ENCODE data around the gene ZBTB43.
"Not testable (repeated sequence)": the region's sequence is repeated elsewhere in the genome, so short reads cannot be mapped to it uniquely, and the experiment has no call there.

ZBTB43 gene

DNA sequence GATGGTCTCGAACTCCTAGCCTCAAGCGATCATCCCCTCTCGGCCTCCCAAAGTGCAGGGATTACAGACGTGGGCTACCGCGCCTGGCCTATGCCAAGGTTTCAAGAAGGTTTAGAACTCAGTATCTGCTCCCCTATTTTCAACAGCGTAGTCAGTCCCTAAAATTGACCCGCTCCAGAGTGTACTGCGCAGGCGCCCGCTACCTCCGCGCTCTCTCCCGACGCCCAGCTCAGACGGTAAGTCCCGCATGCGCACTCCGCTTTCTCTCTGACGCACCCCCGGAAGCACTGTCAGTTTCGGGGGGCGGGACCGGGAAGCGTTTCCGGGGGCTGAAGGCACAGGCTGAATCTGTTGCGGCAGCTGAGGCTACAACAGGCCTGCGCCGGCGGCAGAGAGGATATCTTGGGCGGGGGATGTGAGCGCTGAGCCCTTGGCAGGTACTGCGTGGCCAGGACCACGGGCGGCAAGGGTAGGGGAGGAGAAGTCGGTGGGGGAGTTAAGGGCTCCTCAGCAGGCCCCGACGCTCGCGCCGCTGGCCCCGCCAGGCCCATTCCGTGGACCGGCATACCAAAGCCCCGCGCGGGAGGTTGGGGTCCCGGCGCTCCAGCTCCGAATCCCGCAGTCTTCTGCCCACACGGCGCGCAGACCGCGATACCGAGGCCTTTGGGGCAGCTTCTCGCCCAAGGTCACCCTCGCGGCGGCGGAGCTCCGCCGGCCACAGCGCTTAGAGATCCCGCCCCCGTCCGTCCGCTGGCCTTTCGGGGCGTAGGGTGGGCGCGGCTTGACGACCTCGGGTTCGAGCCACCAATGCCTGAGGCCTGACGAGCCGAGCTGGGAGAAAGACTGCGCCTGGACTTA is at the start of gene ZBTB43:
Gene ZBTB43 (plus strand): TSS at position 345 of the 858 bp plus-strand sequence. CDS start 27,470 bp downstream, outside the sequence.
- DNase-seq (ENCODE audit: low read depth), result peak; percentile 80
- peak within 1 kb of the TSS; percentile 90 for H3K4me3 ChIP-seq (ENCODE audit: low read depth, low read length)

DNA sequence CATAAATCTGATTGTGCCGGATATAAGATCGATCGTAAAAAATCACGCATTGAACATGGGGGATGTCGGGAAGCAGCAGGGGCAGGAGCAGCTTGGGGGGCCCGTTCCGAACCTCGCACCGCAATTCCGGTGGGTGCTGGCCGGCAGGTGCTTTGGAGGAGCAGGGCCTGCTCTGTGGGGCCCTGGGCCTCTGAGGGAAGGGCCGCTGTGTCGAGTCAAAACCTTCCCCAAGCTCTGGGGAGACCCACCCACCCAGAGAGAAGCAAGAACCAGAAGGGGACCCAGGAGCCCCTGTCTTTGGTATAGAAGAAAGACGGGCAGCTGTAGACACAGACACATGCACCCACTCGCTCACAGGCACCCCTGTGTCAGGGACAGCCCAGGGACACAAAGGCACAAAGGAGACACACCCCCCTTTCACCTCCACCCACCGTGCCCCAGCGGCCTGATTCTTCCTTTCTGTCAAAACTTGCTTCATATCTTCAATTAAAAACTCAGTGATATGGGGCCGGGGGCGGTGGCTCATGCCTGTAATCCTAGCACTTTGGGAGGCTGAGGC is 49.4 kb upstream of the ZBTB43 start:
- DNase-seq (ENCODE audit: low read depth), result no peak

GRCh38 chr9:126756238-126756637 is 48.6 kb upstream of the ZBTB43 start:
- H3K4me3 ChIP-seq (ENCODE audit: low read depth, low read length), result no peak overlapping the region
- no peak for DNase-seq (ENCODE audit: low read depth)

More for the DNA sequence above, 49.4 kb upstream of the ZBTB43 start:
- no peak overlapping the region for H3K4me3 ChIP-seq (ENCODE audit: low read depth, low read length)

GRCh38 chr9:126756876-126757415 is 47.9 kb upstream of the ZBTB43 start:
- H3K4me3 ChIP-seq (ENCODE audit: low read depth, low read length), result no peak overlapping the region

GRCh38 chr9:126758916-126759585 is 45.8 kb upstream of the ZBTB43 start:
- DNase-seq (ENCODE audit: low read depth), result no peak
- no peak overlapping the region for H3K4me3 ChIP-seq (ENCODE audit: low read depth, low read length)

More at GRCh38 chr9:126756876-126757415, 47.9 kb upstream of the ZBTB43 start:
- no peak for DNase-seq (ENCODE audit: low read depth)

GRCh38 chr9:126761274-126761673 is 43.6 kb upstream of the ZBTB43 start:
- no peak for DNase-seq (ENCODE audit: low read depth)
- H3K4me3 ChIP-seq (ENCODE audit: low read depth, low read length), result no peak overlapping the region

GRCh38 chr9:126763130-126763764 is 41.6 kb upstream of the ZBTB43 start:
- no peak overlapping the region for H3K4me3 ChIP-seq (ENCODE audit: low read depth, low read length)
- no peak for DNase-seq (ENCODE audit: low read depth)

- no peak for DNase-seq (ENCODE audit: low read depth)
- H3K4me3 ChIP-seq (ENCODE audit: low read depth, low read length), result no peak overlapping the region
Observed at GRCh38 chr9:126773004-126773607, 31.7 kb upstream of the ZBTB43 start.

DNA sequence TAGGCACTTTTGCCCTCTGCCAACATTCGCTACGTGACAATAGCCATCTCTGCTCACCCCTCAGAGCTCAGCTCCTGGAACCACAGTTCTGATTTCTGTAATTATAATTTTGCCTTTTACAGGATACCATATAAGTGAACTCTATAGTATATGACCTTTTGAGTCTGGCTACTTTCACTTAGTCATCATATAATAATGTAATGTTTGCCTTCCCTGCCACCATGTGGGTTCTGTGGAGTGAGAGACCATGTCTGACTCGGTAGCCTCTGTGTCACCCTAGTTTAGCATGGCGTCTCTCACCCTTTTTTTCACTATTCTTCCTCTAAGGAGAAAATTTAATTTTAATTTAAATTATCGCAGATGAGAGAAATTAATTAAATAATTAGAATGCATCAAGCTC is 28.9 kb upstream of the ZBTB43 start:
- DNase-seq (ENCODE audit: low read depth), result no peak
- H3K4me3 ChIP-seq (ENCODE audit: low read depth, low read length), result no peak overlapping the region

- no peak overlapping the region for H3K4me3 ChIP-seq (ENCODE audit: low read depth, low read length)
- DNase-seq (ENCODE audit: low read depth), result no peak
Observed at GRCh38 chr9:126777733-126778132, 27.1 kb upstream of the ZBTB43 start.

GRCh38 chr9:126778141-126778540 is 26.7 kb upstream of the ZBTB43 start:
- DNase-seq (ENCODE audit: low read depth), result no peak
- H3K4me3 ChIP-seq (ENCODE audit: low read depth, low read length), result no peak overlapping the region

DNA sequence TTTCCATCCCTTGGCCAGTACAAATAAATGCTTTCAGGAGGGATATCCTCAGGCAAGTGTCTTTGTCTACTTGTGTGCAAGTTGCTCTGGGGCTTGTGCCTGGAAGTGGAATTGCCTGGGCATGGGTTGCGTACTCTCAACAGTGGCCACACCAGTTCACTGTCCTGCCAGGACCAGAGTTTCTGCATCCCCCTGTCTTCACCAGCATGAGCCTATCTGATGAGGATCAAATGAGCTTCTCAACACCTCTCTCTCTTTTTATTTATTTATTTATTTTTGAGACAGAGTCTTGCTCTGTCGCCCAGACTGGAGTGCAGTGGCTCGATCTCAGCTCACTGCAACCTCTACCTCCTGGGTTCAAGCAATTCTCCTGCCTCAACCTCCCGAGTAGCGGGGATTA is 26.1 kb upstream of the ZBTB43 start:
- not testable (repeated sequence) for H3K4me3 ChIP-seq (ENCODE audit: low read depth, low read length); DNase-seq (ENCODE audit: low read depth)

- peak; percentile 11 for DNase-seq (ENCODE audit: low read depth)
- H3K4me3 ChIP-seq (ENCODE audit: low read depth, low read length), result no peak overlapping the region
Observed at GRCh38 chr9:126781186-126782052, 23.4 kb upstream of the ZBTB43 start.

GRCh38 chr9:126782053-126782388 is 22.8 kb upstream of the ZBTB43 start:
- DNase-seq (ENCODE audit: low read depth), result no peak
- H3K4me3 ChIP-seq (ENCODE audit: low read depth, low read length), result no peak overlapping the region

GRCh38 chr9:126783949-126784348 is 20.9 kb upstream of the ZBTB43 start:
- DNase-seq (ENCODE audit: low read depth), result no peak
- no peak overlapping the region for H3K4me3 ChIP-seq (ENCODE audit: low read depth, low read length)

- H3K4me3 ChIP-seq (ENCODE audit: low read depth, low read length), result no peak overlapping the region
- no peak for DNase-seq (ENCODE audit: low read depth)
Observed at GRCh38 chr9:126784401-126784800, 20.4 kb upstream of the ZBTB43 start.

- not testable (repeated sequence) for DNase-seq (ENCODE audit: low read depth); H3K4me3 ChIP-seq (ENCODE audit: low read depth, low read length)
Observed at GRCh38 chr9:126784841-126785240, 20.0 kb upstream of the ZBTB43 start.

GRCh38 chr9:126788046-126788445 is 16.8 kb upstream of the ZBTB43 start:
- no peak for DNase-seq (ENCODE audit: low read depth)

More at GRCh38 chr9:126788046-126788445, 16.8 kb upstream of the ZBTB43 start:
- no peak overlapping the region for H3K4me3 ChIP-seq (ENCODE audit: low read depth, low read length)
